ENCODE measurements around the gene RORB. TPM values are rescaled to one million over a fixed set of nuclear protein-coding genes. Genes with fewer than 3 reads are reported as not detected.

The RORB gene
- total and polyA plus RNA-seq, 2 donors (not counting 1 experiment from before 2014, with no cell fraction given) = 0.24 to 4.3 TPM

DNA sequence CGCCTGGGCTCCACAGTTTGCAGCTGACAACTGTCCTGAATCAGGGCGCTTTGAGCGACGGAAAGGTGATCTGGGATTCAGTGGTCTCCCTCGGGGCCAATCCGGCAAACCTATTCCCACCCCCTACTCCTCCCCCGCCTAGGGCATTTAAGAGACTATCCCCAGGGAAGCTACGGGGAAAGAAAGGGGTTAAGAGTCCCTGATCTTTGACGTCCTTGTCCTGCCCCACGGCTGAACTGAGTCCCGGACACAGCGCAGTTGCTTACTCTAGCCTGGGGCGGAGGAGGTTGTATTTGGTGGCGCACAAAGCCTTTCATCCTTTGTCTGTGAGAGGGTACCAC lies 3.4 kb downstream of the RORB start:
- TF ChIP-seq EZH2 (IDR thresholded peaks at IDR 0.05; ENCODE audit: low read length, missing control alignments) (no peak), CTCF (conservative IDR thresholded peaks at IDR 0.05 in 1 of 2, IDR thresholded peaks at IDR 0.05 in 1 of 2; ENCODE audit: low read depth in 1 of 2, low read length in 2 of 2) (no peak)
- H3K4me2 ChIP-seq (ENCODE audit: extremely low read depth, insufficient read depth, low read length) = no peak overlapping the region

GRCh38 chr9:74501570-74501969 lies 4.4 kb downstream of the RORB start:
- Histone ChIP-seq H4K20me1 (ENCODE audit: control insufficient read depth, extremely low read depth, insufficient read depth, low read length) (no peaks in the 10 kb centered on the region), H3K9ac (ENCODE audit: insufficient read depth, low read length) (no peak overlapping the region), H3K27ac (ENCODE audit: insufficient read depth, low read length) (no peak overlapping the region), H3K4me2 (ENCODE audit: extremely low read depth, insufficient read depth, low read length) (no peak overlapping the region), H3K27me3 (ENCODE audit: control insufficient read depth, insufficient read depth, low read length) (peaks cover 26% of the 10 kb centered on the region), H3K9me3 (ENCODE audit: control insufficient read depth, insufficient read depth, low read depth, low read length) (no peaks in the 10 kb centered on the region), H2AFZ (ENCODE audit: low read length) (no peak overlapping the region), H3K36me3 (ENCODE audit: control insufficient read depth, insufficient read depth, low read length) (no peaks in the 10 kb centered on the region), H3K79me2 (ENCODE audit: control insufficient read depth, insufficient read depth, low read length) (no peaks in the 10 kb centered on the region), H3K4me1 (ENCODE audit: control insufficient read depth, extremely low read depth, insufficient read depth, low read length) (no peaks in the 10 kb centered on the region), H3K4me3 (replicated peaks in 1 of 4; ENCODE audit: control extremely low read depth in 1 of 4, insufficient read depth in 1 of 4, low read depth in 3 of 4, low read length in 4 of 4) (no peak overlapping the region)
- TF ChIP-seq CTCF (conservative IDR thresholded peaks at IDR 0.05 in 1 of 2, IDR thresholded peaks at IDR 0.05 in 1 of 2; ENCODE audit: low read depth in 1 of 2, low read length in 2 of 2) = no peak
- no peak for TF ChIP-seq EZH2 (IDR thresholded peaks at IDR 0.05; ENCODE audit: low read length, missing control alignments)
- DNase-seq (ENCODE audit: low read depth in 2 of 2) = no peak

More for the DNA sequence above, 3.4 kb downstream of the RORB start:
- Histone ChIP-seq H2AFZ (ENCODE audit: low read length) (no peak overlapping the region), H3K9me3 (ENCODE audit: control insufficient read depth, insufficient read depth, low read depth, low read length) (no peaks in the 10 kb centered on the region), H3K79me2 (ENCODE audit: control insufficient read depth, insufficient read depth, low read length) (no peaks in the 10 kb centered on the region), H4K20me1 (ENCODE audit: control insufficient read depth, extremely low read depth, insufficient read depth, low read length) (no peaks in the 10 kb centered on the region), H3K9ac (ENCODE audit: insufficient read depth, low read length) (no peak overlapping the region), H3K27me3 (ENCODE audit: control insufficient read depth, insufficient read depth, low read length) (peaks cover 26% of the 10 kb centered on the region), H3K27ac (ENCODE audit: insufficient read depth, low read length) (no peak overlapping the region), H3K4me3 (replicated peaks in 1 of 4; ENCODE audit: control extremely low read depth in 1 of 4, insufficient read depth in 1 of 4, low read depth in 3 of 4, low read length in 4 of 4) (peak overlapping the region in 1 of 4 experiments; percentile 68), H3K4me1 (ENCODE audit: control insufficient read depth, extremely low read depth, insufficient read depth, low read length) (no peaks in the 10 kb centered on the region), H3K36me3 (ENCODE audit: control insufficient read depth, insufficient read depth, low read length) (no peaks in the 10 kb centered on the region)
- DNase-seq (ENCODE audit: low read depth in 2 of 2) = no peak

GRCh38 chr9:74503219-74503618 lies 6.1 kb downstream of the RORB start:
- H3K27ac ChIP-seq (ENCODE audit: insufficient read depth, low read length) = no peak overlapping the region
- H3K79me2 ChIP-seq (ENCODE audit: control insufficient read depth, insufficient read depth, low read length) = no peaks in the 10 kb centered on the region
- no peaks in the 10 kb centered on the region for H4K20me1 ChIP-seq (ENCODE audit: control insufficient read depth, extremely low read depth, insufficient read depth, low read length)
- no peak for TF ChIP-seq EZH2 (IDR thresholded peaks at IDR 0.05; ENCODE audit: low read length, missing control alignments)
- no peak for TF ChIP-seq CTCF (conservative IDR thresholded peaks at IDR 0.05 in 1 of 2, IDR thresholded peaks at IDR 0.05 in 1 of 2; ENCODE audit: low read depth in 1 of 2, low read length in 2 of 2)
- H3K4me3 ChIP-seq (replicated peaks in 1 of 4; ENCODE audit: control extremely low read depth in 1 of 4, insufficient read depth in 1 of 4, low read depth in 3 of 4, low read length in 4 of 4) = no peak overlapping the region
- H3K36me3 ChIP-seq (ENCODE audit: control insufficient read depth, insufficient read depth, low read length) = no peaks in the 10 kb centered on the region
- H3K9me3 ChIP-seq (ENCODE audit: control insufficient read depth, insufficient read depth, low read depth, low read length) = no peaks in the 10 kb centered on the region
- H2AFZ ChIP-seq (ENCODE audit: low read length) = no peak overlapping the region
- DNase-seq (ENCODE audit: low read depth in 2 of 2) = peak in 1 of 2 donors; percentile 17
- H3K4me2 ChIP-seq (ENCODE audit: extremely low read depth, insufficient read depth, low read length) = no peak overlapping the region
- no peaks in the 10 kb centered on the region for H3K4me1 ChIP-seq (ENCODE audit: control insufficient read depth, extremely low read depth, insufficient read depth, low read length)
- peaks cover 26% of the 10 kb centered on the region for H3K27me3 ChIP-seq (ENCODE audit: control insufficient read depth, insufficient read depth, low read length)
- H3K9ac ChIP-seq (ENCODE audit: insufficient read depth, low read length) = no peak overlapping the region
